ENCODE data around the gene GRB10.

- TF ChIP-seq CTCF (IDR thresholded peaks at IDR 0.05) (no peak), REST (IDR thresholded peaks at IDR 0.05; ENCODE audit: insufficient read depth in 1 of 2, low read depth in 2 of 2, low read length in 1 of 2) (no peak)
Observed at GRCh38 chr7:50793947-50794570, 11.4 kb upstream of the GRB10 start.
